GM12878 (cell line): ENCODE measurements around the gene PSMG3. TPM values are rescaled to one million over a fixed set of nuclear protein-coding genes. Genes with fewer than 3 reads are reported as not detected.

Experiments used
- ATAC-seq: fragments of 200-7000 bp; cut with Tn5 transposase; 3 replicates; pipeline ENCODE4 v1.9.1; 2020; ENCODE audit warnings: mild to moderate bottlenecking, moderate library complexity
- BruUV-seq: library from RNA; stranded (reverse); fragments of 400-500 nt; replicated peaks from 2 replicates; lab custom pipeline; 2021; lab: Mats Ljungman, UMichigan
- CTCF ChIA-PET: fragments of 300-600 bp; sonication (Branson Sonifier 250); formaldehyde crosslinking; extraction: SDS; loops from one replicate; lab custom pipeline; 2021; ENCODE audit warnings: inconsistent platforms; lab: Yijun Ruan, JAX
- POLR2A ChIA-PET: fragments of 350-600 bp; formaldehyde crosslinking; extraction: SDS; loops from one replicate; lab custom pipeline; 2021; ENCODE audit warnings: inconsistent platforms; lab: Charles Lee
- RAD21 ChIA-PET: fragments of 300-600 bp; sonication (Branson Sonifier 250); formaldehyde crosslinking; loops from one replicate; lab custom pipeline; 2023; ENCODE audit warnings: antibody characterized with exemption; ENCODE audit not compliant: unreplicated experiment; lab: Charles Lee
- SMC1A ChIA-PET: fragments of 300-600 bp; sonication (Branson Sonifier 250); formaldehyde crosslinking; loops from one replicate; lab custom pipeline; 2023; ENCODE audit not compliant: unreplicated experiment, uncharacterized antibody; lab: Charles Lee
- DNase-seq: peaks from one replicate; pipeline ENCODE4 v3.0.0-alpha.2; 2011; ENCODE audit warnings: low read depth, low spot score
- FAIRE-seq: peaks from 3 replicates; lab custom pipeline; 2011; peaks lifted over from hg19 to GRCh38; lab: Jason Lieb, UNC
- H2AFZ ChIP-seq: 2 replicates; pipeline ENCODE4 v1.6.0; 2011; ENCODE audit warnings: low read depth, low read length, control low read depth; ENCODE audit not compliant: control insufficient read depth
- H3K27ac ChIP-seq: 2 replicates; pipeline ENCODE4 v1.5.1; 2011; ENCODE audit warnings: control low read depth; ENCODE audit not compliant: control insufficient read depth, insufficient read depth
- H3K27me3 ChIP-seq, 2 experiments: replicated peaks in 1 of 2; 2 replicates each; pipeline versions ENCODE4 v1.6.0 to v1.6.1; 2011; ENCODE audit warnings: low read length in 1 of 2; ENCODE audit not compliant: control insufficient read depth in 2 of 2, insufficient read depth in 2 of 2
- H3K36me3 ChIP-seq, 2 experiments: 2 replicates each; pipeline ENCODE4 v1.5.1; 2011; ENCODE audit warnings: low read length in 1 of 2; ENCODE audit not compliant: control insufficient read depth in 2 of 2, insufficient read depth in 2 of 2
- H3K4me1 ChIP-seq: 2 replicates; pipeline ENCODE4 v1.6.1; 2011; ENCODE audit warnings: mild to moderate bottlenecking, low read length, moderate library complexity, mixed read lengths; ENCODE audit not compliant: control insufficient read depth, insufficient read depth
- H3K4me2 ChIP-seq: 2 replicates; pipeline ENCODE4 v1.6.0; 2011; ENCODE audit warnings: control low read depth; ENCODE audit not compliant: control insufficient read depth, insufficient read depth
- H3K4me3 ChIP-seq: fragments of 200-600 bp; sonication (generic); 2 replicates; pipeline ENCODE4 v1.5.1; 2016
- H3K79me2 ChIP-seq: 2 replicates; pipeline ENCODE4 v1.6.0; 2011; ENCODE audit warnings: low read length; ENCODE audit not compliant: control insufficient read depth, insufficient read depth
- H3K9ac ChIP-seq: 2 replicates; pipeline ENCODE4 v1.8.0; 2011; ENCODE audit warnings: low read length, control low read depth, mixed read lengths; ENCODE audit not compliant: control insufficient read depth, insufficient read depth
- H3K9me3 ChIP-seq: replicated peaks from 3 replicates; pipeline ENCODE4 v1.5.1; 2011; ENCODE audit warnings: mild to moderate bottlenecking, low read length; ENCODE audit not compliant: control insufficient read depth, insufficient read depth
- H4K20me1 ChIP-seq: 2 replicates; pipeline ENCODE4 v1.6.0; 2011; ENCODE audit not compliant: control insufficient read depth, insufficient read depth
- BCL3 ChIP-seq: IDR thresholded peaks from 2 replicates; pipeline ENCODE4 v1.6.1; 2011; ENCODE audit warnings: borderline replicate concordance, low read depth, mild to moderate bottlenecking, moderate library complexity, low read length; ENCODE audit not compliant: insufficient read depth, poor library complexity, severe bottlenecking
- BCLAF1 ChIP-seq: fragments of 450-650 bp; IDR thresholded peaks from 2 replicates; pipeline ENCODE4 v1.6.1; 2017; ENCODE audit warnings: antibody characterized with exemption, mild to moderate bottlenecking, moderate library complexity
- CHD4 ChIP-seq: fragments of 200-600 bp; sonication (generic); IDR thresholded peaks from 2 replicates; pipeline ENCODE4 v1.6.1; 2016; ENCODE audit warnings: mild to moderate bottlenecking
- CUX1 ChIP-seq: IDR thresholded peaks from 2 replicates; pipeline ENCODE4 v1.6.1; 2012; ENCODE audit warnings: improper control_type of control experiment, low read depth, low read length; ENCODE audit not compliant: insufficient replicate concordance
- FOXK2 ChIP-seq: fragments of 450-650 bp; IDR thresholded peaks from 2 replicates; pipeline ENCODE4 v1.6.1; 2017; ENCODE audit warnings: mild to moderate bottlenecking, moderate library complexity
- HDAC6 ChIP-seq: fragments of 200-600 bp; sonication (generic); IDR thresholded peaks from one replicate; pipeline ENCODE4 v1.8.0; 2017; ENCODE audit warnings: antibody characterized with exemption; ENCODE audit not compliant: unreplicated experiment
- LARP7 ChIP-seq: fragments of 450-650 bp; IDR thresholded peaks from 2 replicates; pipeline ENCODE4 v1.6.1; 2017; ENCODE audit warnings: mild to moderate bottlenecking
- PAX8 ChIP-seq: fragments of 450-650 bp; IDR thresholded peaks from 2 replicates; pipeline ENCODE4 v1.6.1; 2017; ENCODE audit warnings: mild to moderate bottlenecking, moderate library complexity
- SKIL ChIP-seq: fragments of 450-650 bp; IDR thresholded peaks from 2 replicates; pipeline ENCODE4 v1.6.1; 2017; ENCODE audit warnings: mild to moderate bottlenecking, low read depth, inconsistent platforms; ENCODE audit not compliant: poor library complexity, severe bottlenecking
- SMAD5 ChIP-seq: IDR thresholded peaks from 2 replicates; pipeline ENCODE4 v1.6.1; 2016; ENCODE audit warnings: antibody characterized with exemption, low read depth
- YBX1 ChIP-seq: fragments of 450-650 bp; IDR thresholded peaks from 2 replicates; pipeline ENCODE4 v1.6.1; 2016; ENCODE audit warnings: antibody characterized with exemption
- ZBED1 ChIP-seq: IDR thresholded peaks from 2 replicates; pipeline ENCODE4 v1.6.1; 2016; ENCODE audit warnings: borderline replicate concordance
- WGBS: methylation state at CpG from one replicate; pipeline ENCODE4 v1.1.6; 2016; ENCODE audit warnings: low lambda C conversion rate; ENCODE audit not compliant: insufficient replicate concordance, insufficient coverage; ENCODE audit errors: missing lambda C conversion rate; 5-methylcytosine and 5-hydroxymethylcytosine counted together
- in situ Hi-C: fragments of 300-500 bp; cut with MboI; formaldehyde crosslinking; loops from 9 replicates; pipeline ENCODE4 v1.14.3; 2018; ENCODE audit warnings: mixed read lengths
- intact Hi-C: fragments of 100-400 bp; cut with micrococcal nuclease; formaldehyde crosslinking; loops from one replicate; pipeline ENCODE4 v1.14.2; 2022; ENCODE audit not compliant: unreplicated experiment
- polyA plus RNA-seq, 11 experiments: library from polyadenylated mRNA; depleted of rRNA in 4 of 11; unstranded in 6 of 11; stranded (reverse) in 5 of 11; fragments of >200 nt; fragmentation: Nextera tagmentation in 4 of 11; fragmentation: Illumina TruSeq in 1 of 11; extraction: Ambion mirVana in 4 of 11; extraction: Trizol in 1 of 11; gene quantifications; 1 replicate in 1 of 11; 2 replicates in 10 of 11; pipeline versions ENCODE4 v1.2.1 to v1.2.3, GENCODE V29; 2011 to 2016; ENCODE audit warnings: inconsistent platforms in 2 of 11, missing spikeins in 2 of 11, low read depth in 1 of 11
- total RNA-seq, 4 experiments: library from RNA; depleted of rRNA in 3 of 4; stranded (reverse); fragments of >200 nt in 3 of 4; fragmentation: Illumina TruSeq in 1 of 4; extraction: Trizol in 1 of 4; gene quantifications; 2 replicates each; pipeline versions ENCODE4 v1.2.1 to v1.2.3, GENCODE V29; 2013 to 2021

Gene PSMG3
- total and polyA plus RNA-seq, 10 of the 15 experiments (the other 5 are each of a cell fraction or from before 2014, with no cell fraction given): 23.9 to 115 (median 60.6) TPM

GRCh38 chr7:1567049-1567771 is 2.6 kb downstream of the PSMG3 start:
- in situ Hi-C loops (no loop called here), intact Hi-C loops (loop anchor here (5.0 kb wide), 1 partner anchor 65 kb away; the partner anchor contains the start of gene INTS1)
- ChIA-PET CTCF (interaction anchor here (0.5 kb wide), 1 partner anchor 12 kb away, joined by 3 read pairs; no protein-coding TSS in a partner anchor), SMC1A (no interaction called here), RAD21 (no interaction called here), POLR2A (no interaction called here)
- Histone ChIP-seq H2AFZ (no peak overlapping the region), H3K4me1 (no peaks in the 10 kb centered on the region; the same call in 1 of the 2 replicates), H3K4me2 (no peak overlapping the region), H3K79me2 (peaks cover 15% of the 10 kb centered on the region), H3K9me3 (no peaks in the 10 kb centered on the region), H3K4me3 (no peak overlapping the region), H4K20me1 (no peaks in the 10 kb centered on the region), H3K27me3 (no peaks in the 10 kb centered on the region), H3K27ac (no peak overlapping the region), H3K36me3 (peaks cover 4 to 8% of the 10 kb centered on the region in 2 experiments; a peak in 3 of 4 replicates), H3K9ac (no peak overlapping the region)
- no peak for ATAC-seq
- WGBS: 68% methylated on average over 25 of the region's 26 CpGs
- no peak for FAIRE-seq
- BruUV-seq: no TSS peak
- DNase-seq: no peak
- TF ChIP-seq CUX1 (no peak), YBX1 (no peak), SMAD5 (no peak), ZBED1 (no peak), HDAC6 (no peak), PAX8 (no peak), LARP7 (no peak), CHD4 (no peak), SKIL (no peak), BCL3 (no peak), FOXK2 (no peak), BCLAF1 (no peak)
